Right renal cortex interstitium (tissue), 3 donors: ENCODE results near the gene TAS2R43. TPM values are rescaled to one million over a fixed set of nuclear protein-coding genes. Genes with fewer than 3 reads are reported as not detected.
"Not testable (repeated sequence)": the region's sequence is repeated elsewhere in the genome, so short reads cannot be mapped to it uniquely, and the experiment has no call there.

Experiments used
- DNase-seq, 3 donors: peaks; one replicate each; pipeline ENCODE4 v3.0.0-alpha.2; 2013; ENCODE audit warnings: low read depth in 3 of 3, low spot score in 2 of 3
- polyA plus RNA-seq, 3 donors: library from polyadenylated mRNA; unstranded; fragments of 120-200 nt; gene quantifications; one replicate each; pipeline ENCODE4 v1.2.1, GENCODE V29; 2013; ENCODE audit not compliant: insufficient read length in 3 of 3

Gene TAS2R43, protein sequence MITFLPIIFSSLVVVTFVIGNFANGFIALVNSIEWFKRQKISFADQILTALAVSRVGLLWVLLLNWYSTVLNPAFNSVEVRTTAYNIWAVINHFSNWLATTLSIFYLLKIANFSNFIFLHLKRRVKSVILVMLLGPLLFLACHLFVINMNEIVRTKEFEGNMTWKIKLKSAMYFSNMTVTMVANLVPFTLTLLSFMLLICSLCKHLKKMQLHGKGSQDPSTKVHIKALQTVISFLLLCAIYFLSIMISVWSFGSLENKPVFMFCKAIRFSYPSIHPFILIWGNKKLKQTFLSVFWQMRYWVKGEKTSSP
- polyA plus RNA-seq = under 1 TPM in 2 of 3 donors, not detected in 1; 0.21 to 0.36 TPM

- no peak for DNase-seq
These were observed at the start of gene TAS2R43 for GRCh38 chr12:11092128-11092527. TAS2R43 (minus strand) TSS chr12:11092313; CDS start chr12:11092229, 84 bp downstream.

- DNase-seq = no peak
These were observed 44.0 kb upstream of the TAS2R43 start for GRCh38 chr12:11136075-11136474.

DNA sequence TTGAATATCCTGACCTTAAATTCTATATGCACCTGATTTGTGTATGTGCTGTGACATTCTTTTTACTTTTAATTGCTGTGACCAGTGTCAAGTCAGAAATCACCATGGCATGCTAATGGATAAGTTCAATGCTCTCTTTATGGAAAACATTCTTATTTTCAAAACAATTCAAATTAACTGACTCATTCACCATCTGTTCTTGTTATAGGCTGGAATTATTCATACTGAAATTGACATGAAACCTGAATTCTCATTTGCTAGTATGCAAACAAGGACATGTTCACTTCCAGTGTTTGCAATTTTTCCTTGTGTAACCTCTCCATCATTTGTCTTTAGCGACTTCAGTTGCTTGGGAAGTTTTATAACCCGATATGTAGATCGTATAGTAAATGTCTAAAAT, 42.2 kb upstream of the TAS2R43 start, which contains the start of gene TAS2R30:
TSS of gene TAS2R30 (minus strand) at position 340 of the 400 bp plus-strand sequence. CDS start 400 bp downstream, outside the sequence.
- DNase-seq = no peak

GRCh38 chr12:11133816-11134215, 41.7 kb upstream of the TAS2R43 start:
- DNase-seq = no peak

- no peak for DNase-seq
These were observed 41.0 kb upstream of the TAS2R43 start for GRCh38 chr12:11133162-11133561.

GRCh38 chr12:11130999-11131398, 38.9 kb upstream of the TAS2R43 start:
- DNase-seq = no peak

DNA sequence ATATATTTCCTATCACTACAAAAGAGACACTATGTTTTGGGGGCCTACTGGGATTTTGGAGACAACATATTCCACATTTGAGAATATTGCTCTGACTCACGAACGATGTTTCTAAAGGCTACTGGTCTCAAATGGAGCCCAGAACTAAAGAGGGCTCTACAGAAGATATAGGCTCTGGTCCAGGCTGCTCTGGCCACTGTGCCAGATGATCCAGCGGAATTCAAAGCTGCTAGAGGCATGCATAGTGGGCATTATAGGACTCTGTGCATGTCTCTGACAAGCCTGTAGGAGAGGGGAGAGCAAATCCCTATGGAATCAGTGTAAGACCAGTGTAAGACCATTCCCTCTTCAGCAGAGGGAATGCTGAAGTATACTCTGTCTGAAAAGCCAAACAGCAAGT, 38.3 kb upstream of the TAS2R43 start:
- DNase-seq = no peak

DNA sequence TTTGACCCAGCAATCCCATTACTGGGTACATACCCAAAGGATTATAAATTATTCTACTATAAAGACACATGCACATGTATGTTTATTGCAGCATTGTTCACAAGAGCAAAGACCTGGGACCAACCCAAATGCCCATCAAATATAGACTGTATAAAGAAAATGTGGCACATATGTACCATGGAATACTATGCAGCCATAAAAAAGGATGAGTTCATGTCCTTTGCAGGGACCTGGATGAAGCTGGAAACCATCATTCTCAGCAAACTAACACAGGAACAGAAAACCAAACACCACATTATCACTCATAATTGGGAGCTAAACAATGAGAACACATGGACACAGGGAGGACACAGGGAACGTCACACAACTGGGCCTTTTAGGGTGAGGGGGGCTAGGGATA, 22.0 kb upstream of the TAS2R43 start:
- DNase-seq = not testable (repeated sequence)

DNA sequence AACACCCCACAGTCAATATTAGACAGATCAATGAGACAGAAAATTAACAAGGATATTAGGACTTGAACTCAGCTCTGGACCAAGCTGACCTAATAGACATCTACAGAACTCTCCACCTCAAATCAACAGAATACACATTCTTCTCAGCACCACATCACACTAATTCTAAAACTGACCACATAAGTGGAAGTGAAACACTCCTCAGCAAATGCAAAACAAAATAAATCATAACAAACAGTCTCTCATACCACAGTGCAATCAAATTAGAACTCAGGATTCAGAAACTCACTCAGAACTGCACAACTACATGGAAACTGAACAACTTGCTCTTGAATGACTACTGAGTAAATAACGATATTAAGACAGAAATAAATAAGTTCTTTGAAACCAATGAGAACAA, 19.1 kb upstream of the TAS2R43 start:
- not testable (repeated sequence) for DNase-seq

- DNase-seq = no peak
These were observed 16.7 kb upstream of the TAS2R43 start for GRCh38 chr12:11108862-11109261.

GRCh38 chr12:11107719-11108118, 15.6 kb upstream of the TAS2R43 start:
- no peak for DNase-seq

- no peak for DNase-seq
These were observed 14.2 kb upstream of the TAS2R43 start for GRCh38 chr12:11106288-11106687.

DNA sequence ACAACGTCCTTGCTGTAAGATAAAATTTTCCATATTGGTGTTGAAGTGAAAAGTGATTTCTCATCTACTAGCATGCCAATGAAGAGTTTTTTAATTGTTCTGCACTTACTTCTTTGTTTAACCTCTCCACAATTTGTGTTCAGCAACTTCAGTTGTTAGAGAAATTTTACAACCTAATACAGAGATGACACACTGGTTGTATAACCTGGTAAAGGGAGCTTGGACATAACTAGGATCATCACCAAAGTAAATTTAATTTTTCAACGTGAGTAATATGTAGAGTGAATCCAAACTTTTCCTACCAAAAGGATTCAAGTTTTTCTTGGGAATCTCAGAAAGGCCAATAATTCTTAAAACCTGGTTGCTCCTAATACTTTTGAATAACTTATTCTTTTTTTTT, 13.4 kb upstream of the TAS2R43 start:
- DNase-seq = no peak

DNA sequence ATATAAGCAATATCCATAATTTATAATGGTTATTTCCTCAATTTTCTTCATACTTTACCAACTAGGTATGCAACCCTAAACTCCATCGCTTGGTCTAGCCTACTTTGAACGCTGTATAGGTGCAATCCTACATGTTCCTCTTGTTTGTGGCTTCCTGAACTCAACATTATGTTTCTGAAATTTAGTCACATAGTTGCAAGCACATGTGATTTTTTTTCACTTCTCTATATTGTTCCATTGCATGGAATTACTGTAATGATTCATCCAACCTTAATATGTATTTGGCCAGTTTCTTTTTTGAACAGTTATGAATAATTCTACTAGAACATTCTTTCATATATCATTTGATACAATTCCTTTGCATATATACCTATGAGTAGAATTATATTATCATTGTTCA, 2.8 kb upstream of the TAS2R43 start:
- not testable (repeated sequence) for DNase-seq

- no peak for DNase-seq
These were observed 2.9 kb downstream of the TAS2R43 start for GRCh38 chr12:11089246-11089645.

DNA sequence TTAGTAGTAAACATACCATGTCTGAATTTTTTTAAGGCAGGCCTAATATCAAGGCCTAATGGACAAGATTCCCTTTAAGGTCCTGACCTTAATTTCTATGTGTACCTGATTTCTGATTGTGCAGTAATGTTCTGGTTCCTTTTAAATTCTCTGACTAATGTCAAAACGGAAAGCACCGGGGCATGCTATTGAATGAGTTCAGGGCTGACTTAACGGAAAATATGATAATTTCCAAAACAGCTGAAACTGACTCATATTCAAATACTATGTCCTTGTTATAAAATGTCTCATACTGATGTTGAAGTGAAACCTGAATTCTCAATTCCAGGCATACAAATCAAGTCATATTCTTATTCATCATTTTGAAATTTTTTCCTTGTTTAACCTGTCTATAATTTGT, 6.7 kb downstream of the TAS2R43 start:
- DNase-seq = no peak

GRCh38 chr12:11081987-11082386, 10.1 kb downstream of the TAS2R43 start:
- DNase-seq = no peak

- no peak for DNase-seq
These were observed 13.9 kb downstream of the TAS2R43 start for GRCh38 chr12:11078246-11078645.

- no peak for DNase-seq
These were observed 16.5 kb downstream of the TAS2R43 start for GRCh38 chr12:11075642-11076041.

- no peak for DNase-seq
These were observed 20.7 kb downstream of the TAS2R43 start for GRCh38 chr12:11071414-11071813.

DNA sequence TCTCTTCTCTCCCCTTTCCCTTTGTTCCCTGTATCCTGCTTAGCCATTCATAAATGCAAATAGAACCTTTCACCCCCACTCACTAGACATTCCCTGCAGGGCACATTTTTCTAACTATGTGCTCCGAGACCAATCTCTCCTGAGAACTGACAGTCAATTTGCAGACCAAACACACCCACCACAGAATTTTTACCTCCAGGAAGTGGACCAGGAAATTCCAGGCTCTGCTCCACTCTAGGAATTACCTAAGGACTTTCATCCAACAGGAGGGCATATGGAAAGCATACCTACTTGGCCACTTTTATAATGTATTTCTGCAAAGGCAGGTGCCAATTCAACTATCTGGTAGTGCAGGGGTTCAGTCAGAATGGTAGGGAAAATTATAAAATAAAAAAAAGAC, 21.1 kb downstream of the TAS2R43 start:
- no peak for DNase-seq

DNA sequence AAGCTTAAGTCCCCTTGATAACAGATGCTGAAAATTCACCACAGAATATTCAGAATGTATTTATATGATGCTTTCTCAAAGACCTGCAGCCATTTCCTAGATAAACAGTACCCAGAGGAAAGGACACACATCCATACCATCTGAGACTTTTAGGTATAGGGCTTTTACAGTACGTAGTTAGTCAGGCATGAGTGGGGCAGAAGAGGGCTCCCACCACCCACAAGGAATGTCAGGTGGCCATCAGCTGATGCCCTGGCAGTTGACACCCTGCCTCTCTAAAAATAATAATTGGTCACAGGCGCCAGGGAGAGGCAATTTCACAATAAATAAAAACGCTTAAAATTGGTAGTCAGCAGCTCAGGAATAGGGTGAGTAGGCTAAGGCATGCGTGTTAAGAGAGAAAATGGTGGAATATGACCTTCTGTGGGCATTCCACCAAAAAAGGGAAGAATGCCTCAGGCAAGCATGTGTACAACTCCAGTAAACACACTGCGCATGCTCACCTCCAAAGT, 22.2 kb downstream of the TAS2R43 start:
- no peak for DNase-seq
